GM21576 (cell line): ENCODE results near the gene EIF4G3.
"Not testable (repeated sequence)": the region's sequence is repeated elsewhere in the genome, so short reads cannot be mapped to it uniquely, and the experiment has no call there.

ENCODE experiments used
- ATAC-seq: cut with Tn5 transposase; IDR thresholded peaks from one replicate; pipeline ENCODE4 v1.9.1; 2021; ENCODE audit warnings: mild to moderate bottlenecking, moderate library complexity; ENCODE audit not compliant: unreplicated experiment

Gene EIF4G3

DNA sequence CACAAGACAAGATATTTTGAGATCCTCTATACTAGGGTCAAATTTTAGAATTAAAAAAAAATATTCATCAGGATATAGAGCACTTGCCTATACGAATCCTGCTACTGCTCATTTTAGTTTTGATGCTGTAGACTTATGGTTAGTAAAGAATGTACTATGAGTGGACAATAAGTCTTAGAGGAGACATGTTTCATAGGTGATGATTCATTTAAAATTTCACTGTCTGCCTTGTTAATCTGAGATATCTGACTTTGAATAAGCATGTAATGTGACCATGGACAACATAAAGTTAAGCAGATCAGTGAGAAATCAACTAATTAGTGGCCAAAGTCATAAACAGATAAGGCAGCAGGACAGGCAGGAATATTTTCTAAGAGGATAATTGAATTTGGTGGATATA is 282.8 kb downstream of the EIF4G3 start:
- no peak for ATAC-seq

GRCh38 chr1:20891091-20891490 is 285.6 kb downstream of the EIF4G3 start:
- ATAC-seq, result no peak

GRCh38 chr1:20887246-20887645 is 289.5 kb downstream of the EIF4G3 start:
- no peak for ATAC-seq

DNA sequence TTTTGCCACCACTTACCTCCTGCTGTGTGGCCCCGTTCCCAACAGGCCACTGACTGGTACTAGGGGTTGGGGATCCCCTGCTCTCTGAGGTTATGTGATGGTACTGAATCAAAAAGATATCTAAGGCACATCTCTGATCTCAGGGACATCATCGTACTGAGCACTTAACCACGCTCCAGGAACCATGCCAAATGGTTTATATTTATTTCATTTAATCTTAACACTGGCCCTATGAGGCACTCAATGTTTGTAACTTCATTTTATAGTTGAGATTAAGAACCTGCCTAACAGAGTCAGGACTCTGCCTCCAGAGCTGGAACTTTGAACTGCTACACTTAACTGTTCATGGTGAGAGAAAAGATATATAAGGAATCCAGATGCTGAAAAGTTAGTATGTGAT is 291.6 kb downstream of the EIF4G3 start:
- no peak for ATAC-seq

- no peak for ATAC-seq
Observed at GRCh38 chr1:20884513-20884912, 292.2 kb downstream of the EIF4G3 start.

- no peak for ATAC-seq
Observed at GRCh38 chr1:20883766-20884165, 292.9 kb downstream of the EIF4G3 start.

- ATAC-seq, result no peak
Observed at GRCh38 chr1:20882837-20883236, 293.9 kb downstream of the EIF4G3 start.

GRCh38 chr1:20878799-20879198 is 297.9 kb downstream of the EIF4G3 start:
- ATAC-seq, result no peak

- no peak for ATAC-seq
Observed at GRCh38 chr1:20875198-20875973, 301.3 kb downstream of the EIF4G3 start.

DNA sequence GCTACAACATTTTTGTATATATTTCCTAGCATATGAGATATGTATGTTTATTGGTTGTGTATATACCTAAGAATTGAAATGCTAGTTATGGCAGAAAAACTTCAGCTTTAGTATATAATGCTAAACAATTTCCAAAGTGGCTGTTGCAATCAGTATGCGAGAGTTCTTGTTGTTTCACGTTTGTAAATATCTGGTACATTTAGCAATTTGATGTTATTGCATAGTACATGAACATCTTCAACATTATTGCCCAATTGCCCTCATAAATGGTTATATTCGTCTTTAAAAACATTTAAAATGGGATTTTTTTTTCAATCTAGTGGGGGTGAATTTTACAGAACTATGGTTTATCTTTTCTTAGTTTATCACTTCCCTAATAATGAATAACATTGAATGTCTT is 303.4 kb downstream of the EIF4G3 start:
- no peak for ATAC-seq

- ATAC-seq, result no peak
Observed at GRCh38 chr1:20871419-20871818, 305.3 kb downstream of the EIF4G3 start.

GRCh38 chr1:20870718-20871117 is 306.0 kb downstream of the EIF4G3 start:
- ATAC-seq, result no peak

DNA sequence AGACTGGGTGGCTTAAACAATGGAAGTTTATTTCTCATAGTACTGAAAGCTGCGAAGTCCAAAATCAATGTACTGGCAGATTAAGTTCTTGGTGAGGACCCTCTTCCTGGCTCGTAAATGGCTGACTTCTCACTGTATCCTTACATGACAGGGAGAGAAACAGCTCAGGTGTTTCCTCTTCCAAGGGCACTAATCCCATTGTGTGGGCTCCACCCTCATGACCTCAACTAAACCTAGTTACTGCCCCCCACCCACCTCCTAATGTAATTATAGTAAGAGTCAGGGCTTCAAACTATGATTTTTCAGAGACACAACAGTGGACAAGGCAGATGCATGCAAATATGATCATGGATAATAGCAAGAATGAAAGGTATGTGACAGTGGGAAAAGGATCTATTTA is 308.4 kb downstream of the EIF4G3 start:
- no peak for ATAC-seq

GRCh38 chr1:20867847-20868246 is 308.9 kb downstream of the EIF4G3 start:
- ATAC-seq, result no peak

GRCh38 chr1:20867062-20867461 is 309.6 kb downstream of the EIF4G3 start:
- no peak for ATAC-seq

DNA sequence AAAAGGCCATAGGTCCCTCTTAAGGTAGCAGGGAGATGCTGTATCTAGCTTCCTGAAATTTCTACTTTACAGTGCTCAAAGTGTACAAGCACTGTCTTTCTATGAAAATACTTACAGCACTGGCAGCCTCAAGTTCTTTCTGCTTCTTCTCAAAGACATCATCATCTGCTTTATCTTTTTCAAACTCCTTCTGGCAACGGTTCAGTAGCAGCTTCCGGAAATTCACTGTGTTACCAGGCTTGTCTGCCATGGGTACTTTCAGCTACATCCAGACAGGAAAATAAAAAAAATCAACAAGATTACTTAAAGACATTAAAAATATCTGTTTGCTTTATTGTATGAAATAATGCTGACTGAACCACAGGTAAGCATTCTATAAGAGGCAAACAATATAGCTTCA is 311.7 kb downstream of the EIF4G3 start:
- no peak for ATAC-seq

DNA sequence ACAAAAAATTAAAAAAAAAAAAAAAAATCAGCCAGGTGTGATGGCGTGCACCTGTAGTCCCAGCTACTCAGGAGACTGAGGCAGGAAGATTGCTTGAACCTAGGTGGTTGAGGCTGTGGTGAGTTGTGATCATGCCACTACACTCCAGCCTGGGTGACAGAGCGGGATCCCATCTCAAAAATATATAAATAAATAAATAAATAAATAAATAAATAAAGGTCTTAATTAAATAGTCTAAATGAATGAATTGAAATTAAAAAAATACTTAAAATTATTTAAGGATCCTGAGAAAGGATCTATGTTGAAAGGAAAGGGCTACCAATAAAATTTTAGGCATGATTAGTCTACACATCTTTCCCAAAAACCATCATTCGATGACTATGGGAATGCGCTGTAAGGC is 322.2 kb downstream of the EIF4G3 start:
- no peak for ATAC-seq

DNA sequence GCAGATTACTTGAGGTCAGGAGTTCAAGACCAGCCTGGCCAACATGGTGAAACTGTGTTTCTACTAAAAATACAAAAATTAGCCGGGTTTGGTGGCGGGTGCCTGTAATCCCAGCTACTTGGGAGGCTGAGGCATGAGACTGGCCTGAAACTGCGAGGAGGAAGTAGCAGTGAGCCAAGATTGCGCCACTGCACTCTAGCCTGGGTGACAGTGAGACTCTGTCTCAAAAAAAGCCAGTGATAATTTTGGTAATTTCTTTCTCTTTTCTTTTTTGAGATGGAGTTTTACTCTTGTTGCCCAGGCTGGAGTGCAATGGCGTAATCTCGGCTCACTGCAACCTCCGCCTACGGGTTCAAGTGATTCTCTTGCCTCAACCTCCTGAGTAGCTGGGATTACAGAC is 324.9 kb downstream of the EIF4G3 start:
- ATAC-seq, result not testable (repeated sequence)

GRCh38 chr1:20850021-20850420 is 326.7 kb downstream of the EIF4G3 start:
- ATAC-seq, result no peak

DNA sequence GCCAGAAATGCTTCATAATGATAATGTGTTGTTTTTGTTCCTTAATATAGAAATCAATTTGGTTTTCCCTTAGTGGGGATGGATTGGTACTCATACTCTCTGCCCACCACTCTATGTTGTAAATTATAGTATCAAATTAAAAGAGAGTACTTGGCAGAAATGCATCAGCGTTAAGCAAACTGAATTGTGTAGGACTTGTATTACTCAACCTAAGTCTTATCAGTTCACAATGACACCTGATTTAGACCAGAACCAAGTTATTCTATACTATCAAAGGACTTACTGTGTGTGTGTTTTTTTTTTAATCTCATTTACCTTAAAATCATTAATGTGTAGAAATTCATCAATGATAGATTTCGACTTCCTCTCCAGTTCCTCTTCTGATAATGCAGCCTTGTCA is 327.6 kb downstream of the EIF4G3 start:
- no peak for ATAC-seq

DNA sequence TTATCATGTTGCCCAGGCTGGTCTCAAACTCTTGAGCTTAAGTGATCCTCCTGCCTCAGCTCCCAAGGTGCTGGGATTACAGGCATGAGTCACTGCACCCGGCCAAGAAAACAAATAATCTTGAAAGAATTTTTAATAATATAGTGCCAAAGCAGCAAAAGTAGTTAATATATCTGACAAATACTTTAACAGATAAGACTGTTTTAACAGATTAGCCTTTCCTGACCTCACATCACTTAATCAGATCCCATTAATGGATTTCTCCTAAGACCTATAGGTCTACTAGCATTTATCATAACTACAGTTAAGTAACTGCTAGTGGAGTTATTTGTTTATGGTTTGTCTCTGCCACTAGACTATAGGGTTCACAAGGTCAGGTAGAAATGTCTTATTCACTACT is 328.5 kb downstream of the EIF4G3 start:
- ATAC-seq, result no peak

- no peak for ATAC-seq
Observed at GRCh38 chr1:20847611-20848080, 329.1 kb downstream of the EIF4G3 start.
